Measurements from ENCODE around the gene ASPHD2. TPM values are rescaled to one million over a fixed set of nuclear protein-coding genes. Genes with fewer than 3 reads are reported as not detected.

The ASPHD2 gene
- polyA plus RNA-seq, 1 experiment = 1.9 TPM

- Histone ChIP-seq H3K27ac (ENCODE audit: low read depth, low read length) (no peak overlapping the region), H3K4me3 (ENCODE audit: low read depth, low read length) (no peak overlapping the region), H3K9me3 (ENCODE audit: control insufficient read depth, insufficient read depth, low read length) (peaks cover 5% of the 10 kb centered on the region; the same call in 1 of the 2 replicates), H3K27me3 (ENCODE audit: control insufficient read depth, insufficient read depth, low read length) (peaks cover 11% of the 10 kb centered on the region)
- TF ChIP-seq CTCF (IDR thresholded peaks at IDR 0.05; ENCODE audit: low read depth, low read length) = no peak
- no peak for DNase-seq (ENCODE audit: low read depth, low spot score)
- POLR2A ChIA-PET = no interaction called here
- CTCF ChIA-PET = no interaction called here
These were observed 2.1 kb upstream of the ASPHD2 start for GRCh38 chr22:26426924-26427323.

DNA sequence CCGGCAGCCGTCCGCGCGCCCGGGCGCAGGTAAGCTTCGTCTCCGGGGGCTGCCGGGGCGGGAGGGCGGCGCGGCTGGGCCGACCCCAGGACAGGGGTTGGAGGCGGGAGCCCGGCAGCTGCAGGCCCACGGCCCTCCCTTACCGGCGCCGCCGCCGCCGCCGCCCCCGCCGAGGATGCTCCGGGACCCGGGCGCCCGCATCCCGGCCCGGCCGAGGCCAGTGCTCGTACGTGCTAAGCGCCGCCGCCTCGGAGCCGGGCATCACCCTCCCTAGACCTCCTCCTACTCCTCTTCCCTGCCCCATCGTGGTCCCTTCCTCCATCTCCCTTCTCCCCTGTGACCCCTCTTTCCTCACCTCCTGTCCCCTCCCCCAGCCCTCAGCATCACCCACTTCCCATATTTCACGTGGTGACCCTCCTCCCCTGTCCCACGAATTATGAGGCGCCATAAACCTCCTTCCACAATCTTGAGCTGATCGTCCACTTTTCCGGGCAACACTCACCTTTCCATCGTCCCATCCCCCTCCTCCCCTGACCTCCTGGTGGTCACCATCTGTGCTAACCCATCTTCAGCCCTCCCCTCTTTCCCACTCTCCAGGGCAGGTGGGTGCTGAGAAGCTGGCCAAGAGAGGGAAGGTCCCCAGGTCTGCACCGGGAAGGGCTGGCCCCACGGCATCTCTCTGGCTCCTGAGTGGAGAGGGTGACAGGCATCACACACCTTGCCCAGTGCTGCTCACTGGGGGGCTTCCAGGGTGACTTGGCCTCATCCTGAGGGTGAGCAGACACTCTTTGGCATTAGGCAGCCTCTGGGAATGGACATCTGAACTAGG lies 612 bp downstream of the ASPHD2 start:
- peaks cover 11% of the 10 kb centered on the region for H3K27me3 ChIP-seq (ENCODE audit: control insufficient read depth, insufficient read depth, low read length)
- ChIA-PET POLR2A (interaction anchor here (1.0 to 2.0 kb wide), 2 partner anchors 13 to 98 kb away, joined by 4 to 5 read pairs; no protein-coding TSS in a partner anchor), CTCF (interaction anchor here (2.2 to 2.7 kb wide), 2 partner anchors 31 to 65 kb away, joined by 9 to 17 read pairs; no protein-coding TSS in a partner anchor)
- H3K4me3 ChIP-seq (ENCODE audit: low read depth, low read length) = peak overlapping the region; percentile 68
- peaks cover 4% of the 10 kb centered on the region; the same call in 1 of the 2 replicates for H3K9me3 ChIP-seq (ENCODE audit: control insufficient read depth, insufficient read depth, low read length)
- no peak overlapping the region for H3K27ac ChIP-seq (ENCODE audit: low read depth, low read length)
- no peak for TF ChIP-seq CTCF (IDR thresholded peaks at IDR 0.05; ENCODE audit: low read depth, low read length)
- no peak for DNase-seq (ENCODE audit: low read depth, low spot score)

- Histone ChIP-seq H3K9me3 (ENCODE audit: control insufficient read depth, insufficient read depth, low read length) (peaks cover 4% of the 10 kb centered on the region; the same call in 1 of the 2 replicates), H3K4me3 (ENCODE audit: low read depth, low read length) (no peak overlapping the region), H3K27ac (ENCODE audit: low read depth, low read length) (no peak overlapping the region), H3K27me3 (ENCODE audit: control insufficient read depth, insufficient read depth, low read length) (peaks cover 11% of the 10 kb centered on the region)
- DNase-seq (ENCODE audit: low read depth, low spot score) = no peak
- no peak for TF ChIP-seq CTCF (IDR thresholded peaks at IDR 0.05; ENCODE audit: low read depth, low read length)
- ChIA-PET POLR2A (interaction anchor here (2.0 kb wide), 1 partner anchor 14 kb away, joined by 5 read pairs; no protein-coding TSS in a partner anchor), CTCF (interaction anchor here (0.7 to 2.7 kb wide), 3 partner anchors 31 to 66 kb away, joined by 5 to 17 read pairs (median 9); no protein-coding TSS in a partner anchor)
These were observed 1.5 kb downstream of the ASPHD2 start for GRCh38 chr22:26430600-26430999.

- POLR2A ChIA-PET = interaction anchor here (2.0 kb wide), 1 partner anchor 14 kb away, joined by 5 read pairs; no protein-coding TSS in a partner anchor
- CTCF ChIA-PET = interaction anchor here (0.5 to 2.7 kb wide), 4 partner anchors 30 to 67 kb away, joined by 3 to 17 read pairs (median 7); no protein-coding TSS in a partner anchor
- peaks cover 6% of the 10 kb centered on the region for H3K27me3 ChIP-seq (ENCODE audit: control insufficient read depth, insufficient read depth, low read length)
- no peak for TF ChIP-seq CTCF (IDR thresholded peaks at IDR 0.05; ENCODE audit: low read depth, low read length)
- no peak overlapping the region for H3K27ac ChIP-seq (ENCODE audit: low read depth, low read length)
- H3K9me3 ChIP-seq (ENCODE audit: control insufficient read depth, insufficient read depth, low read length) = peaks cover 4% of the 10 kb centered on the region; the same call in 1 of the 2 replicates
- H3K4me3 ChIP-seq (ENCODE audit: low read depth, low read length) = no peak overlapping the region
- no peak for DNase-seq (ENCODE audit: low read depth, low spot score)
These were observed 2.4 kb downstream of the ASPHD2 start for GRCh38 chr22:26431261-26431995.
